ENCODE measurements around the gene TMEM151A.
"Not testable (repeated sequence)": the region's sequence is repeated elsewhere in the genome, so short reads cannot be mapped to it uniquely, and the experiment has no call there.

Gene TMEM151A

GRCh38 chr11:66291706-66292542 is at the start of gene TMEM151A:
Gene TMEM151A (plus strand): TSS chr11:66291894. CDS start chr11:66292014, 120 bp downstream.
- DNase-seq = no peak

GRCh38 chr11:66242095-66242765 is 49.5 kb upstream of the TMEM151A start:
- no peak for DNase-seq

- no peak for DNase-seq
Observed at GRCh38 chr11:66243782-66244535, 47.7 kb upstream of the TMEM151A start.

- DNase-seq = no peak
Observed at GRCh38 chr11:66247295-66247694, 44.4 kb upstream of the TMEM151A start.

GRCh38 chr11:66247801-66248200 is 43.9 kb upstream of the TMEM151A start:
- DNase-seq = no peak

GRCh38 chr11:66248903-66249302 is 42.8 kb upstream of the TMEM151A start:
- DNase-seq = no peak

GRCh38 chr11:66251809-66252208 is 39.9 kb upstream of the TMEM151A start:
- no peak for DNase-seq

- DNase-seq = not testable (repeated sequence)
Observed at GRCh38 chr11:66253081-66253480, 38.6 kb upstream of the TMEM151A start.

- DNase-seq = no peak
Observed at GRCh38 chr11:66258473-66258893, 33.2 kb upstream of the TMEM151A start.

- DNase-seq = no peak
Observed at GRCh38 chr11:66259225-66259624, 32.5 kb upstream of the TMEM151A start.

- no peak for DNase-seq
Observed at GRCh38 chr11:66259956-66260355, 31.7 kb upstream of the TMEM151A start.

- no peak for DNase-seq
Observed at GRCh38 chr11:66261578-66261977, 30.1 kb upstream of the TMEM151A start.

GRCh38 chr11:66262191-66262590 is 29.5 kb upstream of the TMEM151A start:
- no peak for DNase-seq

GRCh38 chr11:66262696-66263095 is 29.0 kb upstream of the TMEM151A start:
- DNase-seq = no peak

- no peak for DNase-seq
Observed at GRCh38 chr11:66263231-66263630, 28.5 kb upstream of the TMEM151A start.

GRCh38 chr11:66263785-66264184 is 27.9 kb upstream of the TMEM151A start:
- no peak for DNase-seq

- DNase-seq = no peak
Observed at GRCh38 chr11:66264383-66264782, 27.3 kb upstream of the TMEM151A start.

GRCh38 chr11:66264914-66265313 is 26.8 kb upstream of the TMEM151A start:
- no peak for DNase-seq

- DNase-seq = no peak
Observed at GRCh38 chr11:66265531-66266377, 25.9 kb upstream of the TMEM151A start.

- DNase-seq = no peak
Observed at GRCh38 chr11:66266378-66267038, 25.2 kb upstream of the TMEM151A start.

GRCh38 chr11:66267039-66267378 is 24.7 kb upstream of the TMEM151A start:
- no peak for DNase-seq

All from GDM1 (cell line).